Kasumi-1 (cell line): ENCODE measurements around the gene PADI2.

ENCODE experiments used
- DNase-seq, 2 experiments: peaks; one replicate each; lab custom pipeline; 2025; lab: John Stamatoyannopoulos, UW

PADI2 gene

GRCh38 chr1:17112496-17113236 lies 6.6 kb downstream of the PADI2 start:
- no peak for DNase-seq

- DNase-seq, result no peak
Measured at GRCh38 chr1:17112076-17112475, 7.2 kb downstream of the PADI2 start.

- no peak for DNase-seq
Measured at GRCh38 chr1:17110555-17110926, 8.7 kb downstream of the PADI2 start.

- no peak for DNase-seq
Measured at GRCh38 chr1:17109892-17110554, 9.2 kb downstream of the PADI2 start.

- no peak for DNase-seq
Measured at GRCh38 chr1:17108786-17109185, 10.5 kb downstream of the PADI2 start.

- DNase-seq, result no peak
Measured at GRCh38 chr1:17108360-17108759, 10.9 kb downstream of the PADI2 start.

- DNase-seq, result no peak
Measured at GRCh38 chr1:17104782-17105181, 14.5 kb downstream of the PADI2 start.

GRCh38 chr1:17102232-17102631 lies 17.0 kb downstream of the PADI2 start:
- DNase-seq, result no peak

GRCh38 chr1:17101261-17101660 lies 18.0 kb downstream of the PADI2 start:
- no peak for DNase-seq

GRCh38 chr1:17099616-17100340 lies 19.5 kb downstream of the PADI2 start:
- no peak for DNase-seq

GRCh38 chr1:17098446-17099317 lies 20.6 kb downstream of the PADI2 start:
- DNase-seq, result no peak

GRCh38 chr1:17097787-17098186 lies 21.5 kb downstream of the PADI2 start:
- no peak for DNase-seq

- no peak for DNase-seq
Measured at GRCh38 chr1:17097147-17097546, 22.1 kb downstream of the PADI2 start.

- no peak for DNase-seq
Measured at GRCh38 chr1:17096584-17096983, 22.7 kb downstream of the PADI2 start.

- no peak for DNase-seq
Measured at GRCh38 chr1:17095141-17095540, 24.1 kb downstream of the PADI2 start.

- DNase-seq, result no peak
Measured at GRCh38 chr1:17094664-17095063, 24.6 kb downstream of the PADI2 start.

GRCh38 chr1:17093822-17094393 lies 25.3 kb downstream of the PADI2 start:
- no peak for DNase-seq

GRCh38 chr1:17091252-17091651 lies 28.0 kb downstream of the PADI2 start:
- no peak for DNase-seq

- DNase-seq, result no peak
Measured at GRCh38 chr1:17089506-17089905, 29.7 kb downstream of the PADI2 start.

- DNase-seq, result no peak
Measured at GRCh38 chr1:17086751-17087150, 32.5 kb downstream of the PADI2 start.

GRCh38 chr1:17084787-17085186 lies 34.5 kb downstream of the PADI2 start:
- no peak for DNase-seq

GRCh38 chr1:17082761-17083160 lies 36.5 kb downstream of the PADI2 start:
- DNase-seq, result no peak
